Occipital lobe (tissue), 2 donors: ENCODE results near the gene BCL3. TPM values are rescaled to one million over a fixed set of nuclear protein-coding genes. Genes with fewer than 3 reads are reported as not detected.

Source experiments
- DNase-seq: peaks from one replicate; lab custom pipeline; 2025; lab: John Stamatoyannopoulos, UW
- total RNA-seq: library from RNA; depleted of rRNA; stranded (reverse); fragments of >200 nt; gene quantifications from one replicate; pipeline ENCODE4 v1.2.3, GENCODE V29; 2014

Gene BCL3
- total RNA-seq, 1 donor from 2014 or later = not detected

DNA sequence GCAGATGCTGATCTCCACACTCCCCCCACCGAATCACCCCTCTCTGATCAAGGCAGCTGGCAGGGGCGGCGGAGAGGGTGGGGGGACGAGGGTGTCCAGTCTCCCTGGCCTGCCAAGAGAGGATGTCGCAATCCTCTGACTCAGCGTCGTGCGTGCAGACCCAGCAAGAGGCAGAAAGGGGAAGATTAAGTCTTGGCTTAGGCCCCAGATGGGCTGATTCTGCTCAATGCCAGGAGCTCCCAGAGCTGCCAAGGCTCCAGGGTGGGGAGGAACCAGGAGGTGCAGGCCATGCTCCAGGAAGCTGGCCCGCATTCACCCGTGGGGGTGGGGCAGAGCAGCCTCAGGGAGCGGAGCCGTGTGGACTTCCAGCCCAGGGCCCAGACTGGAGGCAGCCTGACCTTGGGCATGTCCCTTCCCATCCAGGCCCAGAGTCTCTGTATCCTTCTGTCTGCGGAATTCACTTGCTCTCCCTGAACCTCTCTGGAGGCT, 6.6 kb upstream of the BCL3 start:
- DNase-seq = peak; percentile 82

DNA sequence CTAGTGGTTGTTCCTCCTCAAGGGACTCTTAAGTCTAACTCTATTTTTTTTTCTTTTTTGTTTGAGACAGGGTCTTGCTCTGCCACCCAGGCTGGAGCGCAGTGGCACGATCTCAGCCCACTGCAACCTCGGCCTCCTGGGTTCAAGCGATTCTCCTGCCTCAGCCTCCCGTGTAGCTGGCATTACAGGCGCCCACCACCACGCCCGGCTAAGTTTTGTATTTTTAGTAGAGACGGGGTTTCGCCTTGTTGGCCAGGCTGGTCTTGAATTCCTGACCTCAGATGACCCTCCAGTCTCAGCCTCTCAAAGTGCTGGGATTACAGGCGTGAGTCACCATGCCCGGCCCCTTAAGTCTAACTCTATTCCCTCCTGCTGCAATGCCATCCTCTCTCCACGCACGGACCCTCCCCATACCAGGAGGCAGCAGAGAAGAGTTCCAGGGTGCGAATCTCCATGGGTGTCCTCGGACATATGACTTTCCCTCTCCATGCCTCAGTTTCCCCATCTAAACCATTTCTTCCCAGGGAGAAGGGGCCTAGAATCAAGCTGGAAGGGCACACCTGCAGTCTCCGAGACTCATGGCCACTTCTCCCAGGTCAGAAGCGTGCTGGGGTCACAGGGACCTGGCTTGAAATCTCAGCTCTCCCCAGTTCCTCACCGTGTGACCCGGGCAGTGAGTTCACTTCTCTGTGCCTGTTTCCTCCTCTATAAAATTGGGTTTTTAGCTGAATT, 6.0 kb upstream of the BCL3 start:
- no peak for DNase-seq

DNA sequence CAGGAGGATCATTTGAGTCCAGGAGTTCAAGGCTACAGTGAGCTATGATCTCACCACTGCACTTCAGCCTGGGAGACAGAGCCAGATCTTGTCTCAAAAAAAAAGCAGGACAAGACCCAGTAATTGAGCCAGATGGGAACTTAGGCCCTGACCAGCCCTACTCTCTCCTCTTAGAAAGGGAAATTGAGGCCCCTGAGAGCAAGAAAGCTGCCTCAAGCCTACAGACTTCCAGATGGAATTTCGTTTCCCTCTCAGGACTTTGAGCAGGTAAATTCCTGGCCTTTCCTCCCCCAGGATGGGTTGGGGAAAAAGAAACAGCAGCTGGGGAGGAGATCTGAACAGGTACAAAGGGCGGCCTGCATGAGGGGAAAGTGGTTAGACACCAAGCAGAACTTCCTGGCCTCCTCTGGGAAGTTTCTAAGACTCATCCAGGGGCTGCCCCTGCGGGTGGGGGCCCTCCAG, 3.6 kb upstream of the BCL3 start:
- no peak for DNase-seq

DNA sequence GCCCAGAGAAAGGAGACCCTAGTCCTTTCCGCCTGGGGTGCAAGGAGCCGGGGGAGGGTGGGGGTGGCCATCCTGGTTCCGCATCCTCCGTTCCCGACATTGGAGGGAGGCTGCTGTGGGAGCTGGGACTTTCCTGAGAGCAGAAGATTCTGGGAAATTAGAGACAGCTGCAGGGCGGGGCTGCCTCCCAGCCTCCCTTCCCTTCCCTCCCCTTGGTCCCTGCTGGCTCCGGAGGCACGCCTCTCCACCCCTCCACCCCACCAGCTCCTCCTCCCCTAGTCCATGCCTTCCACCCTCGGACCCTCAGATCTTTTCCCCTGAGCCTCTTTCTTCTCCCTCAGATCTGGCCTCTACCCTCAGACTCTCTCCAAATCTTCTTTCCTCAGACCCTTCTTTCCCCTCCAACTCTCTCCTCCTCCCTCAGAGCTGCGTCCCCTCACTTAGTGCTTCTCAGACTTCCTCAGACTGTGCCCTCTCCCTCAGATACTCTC, 3.1 kb upstream of the BCL3 start:
- DNase-seq = no peak

DNA sequence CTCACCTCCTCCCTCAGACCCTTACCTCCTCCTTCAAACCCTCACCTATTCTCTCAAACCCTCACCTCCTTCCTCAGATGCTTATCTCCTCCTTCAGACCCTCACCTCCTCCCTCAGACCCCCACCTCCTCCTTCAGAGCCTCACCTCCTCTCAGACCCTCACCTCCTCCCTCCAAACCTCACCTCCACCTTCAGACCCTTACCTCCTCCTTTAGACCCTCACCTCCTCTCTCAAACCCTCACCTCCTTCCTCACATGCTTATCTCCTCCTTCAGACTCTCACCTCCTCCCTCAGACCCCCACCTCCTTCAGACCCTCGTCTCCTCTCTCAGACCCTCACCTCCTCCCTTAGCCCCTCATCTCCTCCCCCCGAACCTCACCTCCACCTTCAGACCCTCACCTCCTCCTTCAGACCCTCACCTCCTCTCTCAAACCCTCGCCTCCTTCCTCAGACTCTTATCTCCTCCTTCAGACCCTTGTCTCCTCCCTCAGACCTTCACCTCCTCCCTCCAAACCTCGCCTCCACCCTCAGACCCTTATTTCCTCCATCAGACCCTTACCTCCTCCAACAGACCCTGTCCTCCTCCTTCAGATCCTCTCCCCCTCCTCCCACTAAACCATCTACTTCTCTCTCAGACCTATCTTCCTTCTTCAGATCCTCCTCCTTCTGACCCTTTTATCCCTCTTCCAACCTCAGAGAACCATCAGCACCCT, 2.5 kb upstream of the BCL3 start:
- DNase-seq = no peak

DNA sequence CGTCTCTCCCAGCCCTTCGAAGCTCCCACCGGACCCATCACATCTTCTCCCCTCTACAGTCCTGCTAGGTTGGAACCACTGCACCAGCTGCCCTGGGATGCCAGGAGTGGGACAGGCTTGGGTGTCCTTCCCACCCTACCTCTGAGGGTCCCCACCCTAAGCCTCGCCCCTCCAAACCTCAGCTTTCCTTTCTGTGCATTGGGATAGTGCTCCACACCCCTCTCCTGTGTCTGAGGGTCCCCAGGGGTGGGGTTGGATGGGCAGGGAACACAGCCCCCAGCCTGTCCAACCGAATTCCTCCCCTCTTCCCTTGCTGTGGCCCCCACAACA, 1.9 kb upstream of the BCL3 start:
- DNase-seq = no peak

DNA sequence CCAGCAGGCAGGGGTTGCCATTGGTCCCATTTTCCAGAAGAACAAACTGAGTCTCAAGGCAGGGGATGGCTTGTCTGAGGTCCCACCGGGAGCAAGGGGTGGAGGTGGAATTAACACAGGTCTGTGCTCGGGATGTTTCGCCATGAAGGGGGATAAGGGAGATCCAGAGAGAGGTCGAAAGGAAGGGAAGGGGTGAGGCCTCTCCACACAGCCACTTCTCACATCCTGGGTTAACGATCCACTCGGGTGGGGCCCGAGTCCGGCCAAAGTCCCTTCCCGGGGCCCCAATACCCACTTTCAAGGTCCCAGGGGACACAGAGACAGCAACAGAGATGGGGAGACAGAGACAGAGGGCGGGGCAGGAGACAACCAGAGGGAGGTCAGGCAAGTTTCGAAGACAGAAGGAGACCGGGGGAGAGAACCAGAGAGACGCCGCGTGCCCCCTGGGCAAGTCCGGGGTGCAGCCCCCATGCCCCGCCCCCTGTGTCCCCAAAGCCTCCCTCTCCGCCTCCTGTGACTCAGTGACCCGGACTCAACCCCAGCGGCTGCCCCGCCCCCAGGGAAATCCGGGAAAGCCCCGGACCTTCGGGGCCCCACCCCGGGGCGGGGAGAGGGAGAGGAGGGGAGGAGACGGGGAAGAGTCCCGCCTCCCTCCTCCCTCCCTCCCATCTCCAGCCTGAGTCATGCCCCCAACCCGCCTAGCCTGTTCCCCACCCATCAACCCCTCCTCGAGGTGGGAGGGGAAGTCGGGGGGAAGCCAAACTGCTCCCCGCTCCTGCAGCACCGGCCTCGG, 1.4 kb upstream of the BCL3 start:
- DNase-seq = peak; percentile 61

DNA sequence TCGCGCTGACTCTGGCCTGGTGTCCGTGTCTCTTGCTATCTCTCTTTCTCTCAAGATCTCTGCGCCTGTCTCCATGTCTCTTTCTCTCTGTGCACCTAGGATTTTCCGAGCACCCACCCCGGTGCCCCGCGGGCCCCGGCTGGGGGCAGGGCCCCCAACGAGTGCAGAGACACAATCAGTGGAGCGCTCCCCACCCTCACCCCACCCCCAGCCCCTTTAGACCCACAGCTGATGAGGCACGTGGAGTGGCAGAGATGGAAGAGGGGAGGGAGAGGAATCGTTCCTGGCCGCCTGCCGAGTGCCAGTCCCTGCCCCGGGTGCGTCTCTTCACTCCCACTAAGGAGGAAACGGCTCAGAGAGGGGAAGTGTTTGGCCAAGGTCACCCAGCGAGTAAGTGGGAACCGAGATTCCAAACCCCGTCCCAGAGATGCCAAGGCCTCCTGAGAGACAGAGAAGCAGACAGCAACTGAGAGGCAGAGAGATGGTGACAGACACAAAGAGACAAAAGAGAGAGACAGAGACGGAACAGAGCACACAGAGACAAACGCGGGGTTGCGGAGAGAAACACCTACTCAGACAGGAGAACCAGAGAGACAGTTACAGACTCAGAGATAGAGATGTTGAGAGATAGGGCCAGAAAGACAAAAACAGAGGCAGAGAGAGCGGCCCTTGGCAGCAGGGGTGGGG, 626 bp upstream of the BCL3 start:
- DNase-seq = peak; percentile 35

DNA sequence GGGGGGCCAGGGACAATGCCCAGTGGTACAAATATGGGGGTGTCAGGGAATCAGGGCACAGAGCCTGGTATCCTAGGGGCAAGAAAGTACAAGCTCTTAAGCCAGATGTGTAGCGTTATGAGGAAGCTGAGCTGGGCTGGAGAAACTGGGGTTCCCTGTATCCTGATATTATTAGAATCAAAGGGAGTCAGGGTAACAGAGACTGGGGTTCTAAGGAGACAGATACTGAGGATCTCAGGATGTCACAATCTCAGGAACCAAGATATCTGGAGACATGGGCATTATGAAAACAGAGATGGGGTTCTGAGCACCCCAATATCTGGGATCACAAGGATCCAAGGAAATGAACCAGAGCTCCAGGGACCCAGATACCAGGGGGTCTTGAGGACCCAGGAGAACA, 784 bp downstream of the BCL3 start:
- DNase-seq = no peak

DNA sequence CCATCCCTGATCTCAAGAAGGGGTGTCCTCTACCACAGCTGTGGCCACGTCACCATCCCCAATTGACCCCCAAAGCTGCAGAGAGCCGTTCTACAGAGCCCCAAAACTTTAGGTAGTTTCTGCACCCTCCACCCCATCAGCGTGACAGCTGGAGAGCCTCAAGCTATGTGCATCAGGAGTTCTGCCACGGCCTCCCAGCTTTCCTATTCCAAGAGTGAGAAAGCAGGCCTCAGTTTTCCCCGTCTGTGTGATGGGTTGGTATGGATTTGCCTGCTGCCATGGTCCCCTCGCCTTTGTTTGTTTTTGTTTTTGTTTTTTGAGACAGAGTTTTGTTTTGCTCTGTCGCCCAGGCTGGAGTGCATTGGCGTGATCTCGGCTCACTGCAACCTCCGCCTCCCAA, 1.5 kb downstream of the BCL3 start:
- no peak for DNase-seq

DNA sequence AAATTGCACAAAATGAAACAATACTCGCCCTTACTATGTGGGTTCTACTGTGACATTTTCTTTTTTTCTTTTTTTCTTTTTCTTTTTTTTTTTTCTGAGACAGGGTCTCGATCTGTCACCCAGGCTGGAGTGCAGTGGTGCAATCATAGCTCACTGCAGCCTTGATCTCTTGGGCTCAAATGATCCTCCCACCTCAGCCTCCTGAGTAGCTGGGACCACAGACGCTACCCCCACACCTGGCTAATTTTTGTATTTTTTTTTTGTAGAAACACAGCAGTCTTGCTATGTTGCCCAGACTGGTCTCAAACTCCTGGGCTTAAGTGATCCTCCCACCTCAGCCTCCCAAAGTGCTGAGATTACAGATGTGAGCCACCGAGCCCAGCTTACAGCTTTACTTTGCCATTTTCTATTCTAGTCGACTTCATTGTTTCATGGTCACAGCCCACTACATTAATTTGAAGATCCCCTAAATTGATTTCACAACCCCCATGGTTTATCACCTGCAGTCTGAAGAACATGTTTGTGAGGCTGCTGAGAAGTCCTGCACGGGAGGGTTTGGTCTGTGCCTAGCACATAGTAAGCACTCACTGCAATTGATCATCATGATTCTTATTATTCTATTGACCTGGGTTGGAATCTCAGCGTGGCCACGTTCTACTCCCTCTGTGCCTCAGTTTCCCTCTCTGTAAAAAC, 3.8 kb downstream of the BCL3 start:
- DNase-seq = no peak

DNA sequence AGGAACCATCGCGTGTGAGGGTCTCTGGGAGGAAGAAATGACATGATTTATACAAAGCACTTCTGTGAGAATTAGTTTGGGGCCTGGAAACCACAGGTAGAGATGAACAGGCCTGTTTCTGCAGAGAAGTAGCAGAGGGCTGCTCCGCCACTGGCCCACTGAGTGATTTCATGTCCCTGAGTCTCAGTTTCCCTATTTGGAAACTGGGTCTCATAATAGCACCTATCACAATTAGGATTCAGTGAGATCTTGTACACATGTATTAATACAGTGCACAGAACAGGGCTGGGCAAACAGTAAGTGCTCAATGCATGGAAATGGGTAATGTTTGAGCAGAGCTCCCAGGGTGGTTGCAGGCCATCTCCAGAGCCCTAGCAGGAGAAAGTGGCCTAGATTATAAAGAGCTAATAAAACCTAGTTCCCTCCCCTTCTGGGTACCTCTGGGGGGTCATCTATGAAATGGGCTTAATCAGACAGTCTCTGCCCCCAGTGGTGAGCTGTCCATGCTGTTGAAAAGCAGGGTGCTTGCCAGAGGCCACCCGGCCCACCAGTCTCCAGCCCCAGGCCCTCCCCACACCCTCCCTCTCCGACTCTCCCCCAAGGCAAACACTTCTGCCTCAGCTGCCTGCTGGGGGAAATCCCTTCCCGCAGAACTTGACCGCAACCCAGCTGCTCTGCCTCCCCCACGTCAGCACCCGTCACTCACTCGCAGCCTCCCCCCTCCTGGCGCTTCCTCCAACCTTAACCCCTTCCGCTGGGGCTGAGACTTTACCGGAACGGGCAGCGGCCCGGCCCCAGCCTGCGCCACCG, 4.5 kb downstream of the BCL3 start:
- peak; percentile 10 for DNase-seq

DNA sequence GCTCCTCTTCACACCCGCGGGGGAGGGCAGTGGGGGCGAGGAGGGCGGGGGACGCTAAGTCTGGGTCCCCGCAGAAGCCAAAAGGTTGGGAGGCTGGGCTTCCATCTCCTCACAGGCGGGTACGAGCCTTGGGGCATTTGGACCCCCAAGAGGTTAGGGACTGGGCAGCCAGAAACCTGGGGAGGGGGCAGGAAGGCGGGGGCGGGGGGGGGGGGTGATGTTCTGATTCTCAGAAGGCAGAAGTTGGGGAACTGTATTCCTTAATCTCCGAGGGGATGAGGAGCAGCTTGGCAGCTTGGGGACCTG, 5.1 kb downstream of the BCL3 start:
- DNase-seq = no peak

DNA sequence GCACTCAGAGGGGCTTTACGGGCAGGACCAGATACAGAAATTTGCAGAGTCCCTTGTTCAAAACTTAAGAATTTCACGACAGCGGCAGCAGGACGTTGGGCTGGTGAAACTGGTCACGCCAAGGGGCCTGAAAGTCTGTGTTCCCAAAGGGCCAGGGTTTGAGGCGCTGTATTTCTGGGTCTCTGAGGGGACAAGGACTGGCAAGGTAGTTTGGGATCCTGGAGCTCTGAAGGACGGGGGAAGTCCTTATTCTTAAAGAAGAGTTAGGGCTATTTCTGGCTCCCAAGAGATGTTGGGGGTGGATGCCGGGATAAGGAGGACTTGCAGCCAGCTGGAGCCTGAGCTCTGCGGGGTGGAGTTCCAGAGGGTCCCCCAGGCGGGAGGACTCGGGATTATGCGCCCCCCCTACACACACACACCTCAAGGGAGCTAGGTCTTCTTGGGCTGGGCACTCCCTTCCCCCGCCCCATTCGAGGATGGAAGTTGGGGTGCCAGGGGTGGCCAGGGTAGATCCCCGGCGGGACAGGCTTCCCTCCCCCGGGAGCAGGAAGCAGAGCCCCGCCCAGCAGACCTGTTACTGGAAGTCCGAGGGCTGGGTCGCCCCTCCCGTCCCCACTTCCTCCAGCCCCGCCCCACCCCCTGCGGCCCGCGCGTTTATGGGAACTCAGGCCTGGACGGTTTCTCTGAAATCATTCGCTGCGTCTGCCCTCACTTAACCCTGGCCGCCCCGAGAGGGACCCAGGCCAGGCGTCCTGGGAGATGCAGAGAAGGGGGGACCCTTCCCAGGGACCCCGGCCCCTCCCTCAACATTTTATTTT, 5.6 kb downstream of the BCL3 start:
- peak; percentile 23 for DNase-seq

DNA sequence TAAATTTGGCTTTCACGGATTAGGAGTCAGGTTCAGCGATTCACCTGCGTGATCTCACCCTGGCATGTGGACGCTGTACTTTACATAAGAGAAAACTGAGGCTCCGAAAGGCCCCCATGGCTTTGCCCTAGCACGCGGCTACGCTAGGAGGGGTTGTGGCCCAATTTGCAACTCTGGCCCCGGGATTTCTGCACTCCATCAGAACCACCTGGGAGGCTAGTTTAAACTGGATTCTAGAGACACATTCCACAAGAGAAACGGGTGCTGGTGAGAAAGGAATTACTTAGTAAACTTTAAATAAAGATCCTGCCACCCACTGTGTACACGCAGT, 6.2 kb downstream of the BCL3 start:
- DNase-seq = no peak

DNA sequence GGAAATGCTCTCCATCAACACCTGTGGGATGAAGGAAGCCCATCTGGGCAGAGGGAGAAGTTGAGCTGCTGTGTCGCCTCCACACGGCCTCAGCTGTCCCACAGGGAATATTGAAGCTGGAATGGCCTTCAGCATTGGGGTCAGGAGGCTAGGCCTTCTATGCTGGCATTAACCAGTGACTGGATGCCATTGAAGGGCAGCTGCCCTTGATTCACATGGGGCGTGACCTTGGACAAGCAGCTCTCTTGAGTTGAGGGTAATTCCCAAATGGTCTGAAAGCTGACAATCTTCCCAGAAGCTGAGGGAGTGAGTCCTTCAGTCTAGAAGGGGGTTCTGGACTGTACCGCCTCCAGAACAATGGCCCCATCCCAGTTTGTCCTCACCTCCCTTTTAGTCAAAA, 6.7 kb downstream of the BCL3 start:
- no peak for DNase-seq

DNA sequence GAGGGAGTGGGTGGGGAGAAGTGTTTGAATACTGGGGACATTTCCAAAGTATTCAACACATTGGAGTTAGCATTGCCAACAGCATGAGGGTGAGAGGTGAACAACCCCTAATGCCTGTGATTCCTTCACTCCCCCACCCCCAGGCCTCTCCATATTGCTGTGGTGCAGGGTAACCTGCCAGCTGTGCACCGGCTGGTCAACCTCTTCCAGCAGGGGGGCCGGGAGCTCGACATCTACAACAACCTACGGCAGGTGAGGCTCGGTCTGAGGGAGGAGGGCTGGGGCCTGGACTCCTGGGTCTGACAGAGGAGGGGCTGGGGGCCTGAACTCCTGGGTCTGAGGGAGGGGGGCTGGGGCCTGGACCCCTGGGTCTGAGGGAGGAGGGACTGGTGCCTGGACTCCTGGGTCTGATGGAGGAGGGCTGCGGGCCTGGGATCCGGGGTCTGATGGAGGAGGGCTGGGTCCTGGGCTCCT, 7.6 kb downstream of the BCL3 start:
- no peak for DNase-seq

DNA sequence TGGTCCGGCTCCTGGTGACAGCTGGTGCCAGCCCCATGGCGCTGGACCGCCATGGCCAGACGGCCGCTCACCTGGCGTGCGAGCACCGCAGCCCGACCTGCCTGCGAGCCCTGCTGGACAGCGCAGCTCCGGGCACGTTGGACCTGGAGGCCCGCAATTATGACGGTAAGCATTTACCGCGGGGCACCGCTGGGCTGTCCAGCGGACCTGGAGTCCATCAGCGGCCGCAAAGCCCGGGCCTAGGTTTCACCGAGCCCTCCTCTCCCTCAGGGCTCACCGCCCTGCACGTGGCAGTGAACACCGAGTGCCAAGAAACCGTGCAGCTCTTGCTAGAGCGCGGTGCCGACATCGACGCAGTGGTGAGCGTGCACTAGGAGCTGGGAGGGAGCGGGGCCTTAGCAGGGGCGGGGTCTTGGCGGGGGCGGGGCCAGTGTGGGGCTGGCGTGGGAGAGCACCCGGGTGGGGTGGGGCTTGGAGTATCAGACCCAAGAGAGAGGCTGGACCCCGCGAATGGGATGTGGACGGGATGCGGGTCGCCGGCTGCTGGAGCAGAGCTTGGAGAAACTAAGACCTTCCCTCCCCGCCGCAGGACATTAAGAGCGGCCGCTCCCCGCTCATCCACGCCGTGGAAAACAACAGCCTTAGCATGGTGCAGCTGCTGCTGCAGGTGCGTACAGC, 8.7 kb downstream of the BCL3 start:
- DNase-seq = peak; percentile 17
